H1 (cell line): Measurements from ENCODE around the gene EIPR1. TPM values are rescaled to one million over a fixed set of nuclear protein-coding genes. Genes with fewer than 3 reads are reported as not detected.

Experiments used
- CTCF ChIA-PET: fragments of 300-600 bp; sonication (Branson Sonifier 250); formaldehyde crosslinking; loops from one replicate; lab custom pipeline; 2021; ENCODE audit not compliant: partially characterized antibody; lab: Charles Lee
- POLR2A ChIA-PET: fragments of 300-600 bp; sonication (Branson Sonifier 250); formaldehyde crosslinking; loops from one replicate; lab custom pipeline; 2021; ENCODE audit warnings: inconsistent platforms; ENCODE audit not compliant: partially characterized antibody; lab: Charles Lee
- DNase-seq, 2 experiments: peaks; one replicate each; pipeline versions ENCODE4 v3.0.0 to v3.0.0-alpha.2; 2010 to 2022; ENCODE audit warnings: low spot score in 2 of 2, low read depth in 1 of 2, mixed read lengths in 1 of 2
- FAIRE-seq: peaks from 2 replicates; lab custom pipeline; 2011; peaks lifted over from hg19 to GRCh38; lab: Jason Lieb, UNC
- H2AFZ ChIP-seq: 2 replicates; pipeline ENCODE4 v1.8.1; 2012; ENCODE audit warnings: low read length, inconsistent platforms
- H2AK5ac ChIP-seq: 2 replicates; pipeline ENCODE4 v1.6.1; 2013; ENCODE audit warnings: low read depth, low read length
- H2BK120ac ChIP-seq: replicated peaks from 2 replicates; pipeline ENCODE3; 2013; ENCODE audit warnings: low read depth, low read length, inconsistent platforms
- H2BK12ac ChIP-seq: 2 replicates; pipeline ENCODE4 v1.6.1; 2013; ENCODE audit warnings: low read depth, low read length
- H2BK15ac ChIP-seq: 2 replicates; pipeline ENCODE4 v1.6.1; 2013; ENCODE audit warnings: low read length
- H2BK20ac ChIP-seq: 2 replicates; pipeline ENCODE4 v1.6.1; 2013; ENCODE audit warnings: low read length
- H2BK5ac ChIP-seq: 2 replicates; pipeline ENCODE4 v1.6.1; 2013; ENCODE audit warnings: low read depth, low read length
- H3K14ac ChIP-seq: 2 replicates; pipeline ENCODE4 v1.6.1; 2013; ENCODE audit warnings: inconsistent platforms; ENCODE audit not compliant: insufficient read length
- H3K18ac ChIP-seq: 2 replicates; pipeline ENCODE4 v1.6.1; 2013; ENCODE audit warnings: low read length; ENCODE audit errors: extremely low read depth
- H3K23ac ChIP-seq: 2 replicates; pipeline ENCODE4 v1.6.1; 2013; ENCODE audit warnings: inconsistent platforms; ENCODE audit not compliant: insufficient read length
- H3K23me2 ChIP-seq: 2 replicates; pipeline ENCODE4 v1.6.1; 2013; ENCODE audit warnings: low read depth, low read length
- H3K27ac ChIP-seq: 2 replicates; pipeline ENCODE4 v1.6.1; 2011; ENCODE audit warnings: low read depth, low read length, inconsistent platforms
- H3K27me3 ChIP-seq, 4 experiments: replicated peaks in 1 of 4; 1 replicate in 1 of 4; 2 replicates in 3 of 4; pipeline versions ENCODE4 v1.6.1 to v1.8.1; 2011 to 2013; ENCODE audit warnings: low read length in 3 of 4, mild to moderate bottlenecking in 3 of 4, inconsistent platforms in 2 of 4, mixed read lengths in 2 of 4, moderate library complexity in 1 of 4; ENCODE audit not compliant: control insufficient read depth in 3 of 4, insufficient read depth in 3 of 4; ENCODE audit errors: extremely low read depth in 1 of 4
- H3K36me3 ChIP-seq, 4 experiments: 2 replicates each; pipeline versions ENCODE4 v1.6.1 to v1.8.1; 2011 to 2013; ENCODE audit warnings: mild to moderate bottlenecking in 4 of 4, low read length in 3 of 4, moderate library complexity in 2 of 4, control low read depth in 1 of 4, inconsistent platforms in 1 of 4; ENCODE audit not compliant: insufficient read depth in 4 of 4, control insufficient read depth in 2 of 4
- H3K4ac ChIP-seq: replicated peaks from 2 replicates; pipeline ENCODE3; 2013; ENCODE audit warnings: low read length, low read depth, mixed read lengths, inconsistent platforms; ENCODE audit not compliant: insufficient read length
- H3K4me1 ChIP-seq, 4 experiments: replicated peaks in 1 of 4; 1 replicate in 1 of 4; 2 replicates in 3 of 4; pipeline versions ENCODE4 v1.6.1 to v1.8.1; 2011 to 2013; ENCODE audit warnings: low read length in 3 of 4, inconsistent platforms in 2 of 4, mixed read lengths in 1 of 4; ENCODE audit not compliant: insufficient read depth in 4 of 4, control insufficient read depth in 3 of 4
- H3K4me2 ChIP-seq, 2 experiments: 2 replicates each; pipeline versions ENCODE4 v1.6.1 to v1.8.1; 2011 to 2013; ENCODE audit warnings: low read depth in 2 of 2, low read length in 2 of 2, control low read depth in 1 of 2, inconsistent platforms in 1 of 2, mild to moderate bottlenecking in 1 of 2; ENCODE audit not compliant: insufficient read depth in 1 of 2
- H3K4me3 ChIP-seq, 4 experiments: fragments of 200-600, 300-600 bp in 1 of 4; sonication (generic), shearing (Covaris generic), sonication (Bioruptor Twin) in 1 of 4; 2 replicates each; pipeline versions ENCODE4 v1.5.1 to v1.8.1; 2011 to 2016; ENCODE audit warnings: low read length in 4 of 4, low read depth in 3 of 4, control low read depth in 2 of 4, inconsistent platforms in 2 of 4, mild to moderate bottlenecking in 2 of 4, mixed read lengths in 1 of 4, moderate library complexity in 1 of 4; ENCODE audit not compliant: insufficient read depth in 2 of 4; ENCODE audit errors: extremely low read depth in 1 of 4
- H3K56ac ChIP-seq: replicated peaks from 2 replicates; pipeline ENCODE3; 2013; ENCODE audit warnings: low read depth, mild to moderate bottlenecking, mixed read lengths, low read length, inconsistent platforms; ENCODE audit not compliant: insufficient read length
- H3K79me1 ChIP-seq: 2 replicates; pipeline ENCODE4 v1.6.1; 2013; ENCODE audit warnings: low read depth, low read length, control low read depth
- H3K79me2 ChIP-seq, 2 experiments: 2 replicates each; pipeline versions ENCODE4 v1.6.1 to v1.8.1; 2012 to 2013; ENCODE audit warnings: low read length in 2 of 2, mild to moderate bottlenecking in 2 of 2, inconsistent platforms in 1 of 2; ENCODE audit not compliant: insufficient read depth in 2 of 2, control insufficient read depth in 1 of 2
- H3K9ac ChIP-seq, 4 experiments: replicated peaks in 1 of 4; 1 replicate in 1 of 4; 2 replicates in 3 of 4; pipeline versions ENCODE4 v1.6.1 to v1.8.1; 2011 to 2013; ENCODE audit warnings: low read depth in 3 of 4, low read length in 3 of 4, control low read depth in 2 of 4, mild to moderate bottlenecking in 2 of 4, moderate library complexity in 2 of 4, inconsistent platforms in 1 of 4; ENCODE audit errors: extremely low read depth in 1 of 4
- H3K9me3 ChIP-seq, 2 experiments: 2 replicates each; pipeline versions ENCODE4 v1.6.1 to v1.8.1; 2012 to 2013; ENCODE audit warnings: mild to moderate bottlenecking in 2 of 2, moderate library complexity in 2 of 2, control low read depth in 1 of 2, inconsistent platforms in 1 of 2, low read depth in 1 of 2, low read length in 1 of 2, mixed read lengths in 1 of 2; ENCODE audit not compliant: insufficient read depth in 2 of 2
- H4K20me1 ChIP-seq, 2 experiments: replicated peaks in 1 of 2; 2 replicates each; pipeline versions ENCODE3 to v1.8.1; 2011 to 2013; ENCODE audit warnings: inconsistent platforms in 2 of 2, low read length in 2 of 2, mild to moderate bottlenecking in 1 of 2; ENCODE audit not compliant: insufficient read depth in 2 of 2, control insufficient read depth in 1 of 2
- H4K5ac ChIP-seq: 2 replicates; pipeline ENCODE4 v1.6.1; 2013; ENCODE audit warnings: low read length, low read depth, mixed read lengths, inconsistent platforms; ENCODE audit not compliant: insufficient read length
- H4K8ac ChIP-seq: 2 replicates; pipeline ENCODE4 v1.8.0; 2013; ENCODE audit warnings: mild to moderate bottlenecking, moderate library complexity, low read length, inconsistent platforms; ENCODE audit not compliant: insufficient read depth; ENCODE audit errors: extremely low read depth
- H4K91ac ChIP-seq: replicated peaks from 2 replicates; pipeline ENCODE3; 2013; ENCODE audit warnings: low read length, mixed read lengths, inconsistent platforms; ENCODE audit not compliant: insufficient read length
- CEBPB ChIP-seq: IDR thresholded peaks from 2 replicates; pipeline ENCODE4 v1.6.1; 2012; ENCODE audit warnings: low read depth, low read length
- CHD1 ChIP-seq: IDR thresholded peaks from 2 replicates; pipeline ENCODE4 v1.6.1; 2012; ENCODE audit warnings: low read depth, low read length, improper control_type of control experiment
- EZH2 ChIP-seq: fragments of 200-600 bp; sonication (generic); IDR thresholded peaks from 2 replicates; pipeline ENCODE4 v1.7.1; 2012; ENCODE audit warnings: low read depth, mild to moderate bottlenecking, moderate library complexity, low read length, inconsistent platforms; ENCODE audit not compliant: severe bottlenecking
- NANOG ChIP-seq: IDR thresholded peaks from 2 replicates; pipeline ENCODE4 v1.6.1; 2011; ENCODE audit warnings: low read length, low read depth, mild to moderate bottlenecking, inconsistent platforms; ENCODE audit not compliant: insufficient read depth, poor library complexity, severe bottlenecking
- WGBS, 2 experiments: shearing (Covaris generic) in 1 of 2; methylation state at CpG; one replicate each; pipeline versions ENCODE4 v1.1.6 to v1.1.7; 2013 to 2015; ENCODE audit warnings: low lambda C conversion rate in 2 of 2, mixed read lengths in 2 of 2, inconsistent platforms in 1 of 2, low coverage in 1 of 2, missing lambda C conversion rate in 1 of 2; ENCODE audit not compliant: insufficient replicate concordance in 2 of 2, insufficient coverage in 1 of 2, insufficient read length in 1 of 2; ENCODE audit errors: extremely low coverage in 1 of 2, missing lambda C conversion rate in 1 of 2; 5-methylcytosine and 5-hydroxymethylcytosine counted together
- polyA plus RNA-seq, 7 experiments: library from polyadenylated mRNA; depleted of rRNA in 3 of 7; stranded (reverse) in 5 of 7; unstranded in 2 of 7; fragments of >200 nt in 5 of 7; fragments of 200-250 nt in 2 of 7; gene quantifications; 1 replicate in 5 of 7; 2 replicates in 1 of 7; 4 replicates in 1 of 7; pipeline versions ENCODE4 v1.2.1 to v1.2.3, GENCODE V29; 2011 to 2013; ENCODE audit warnings: missing spikeins in 2 of 7, mixed read lengths in 2 of 7
- total RNA-seq: library from RNA; stranded (reverse); fragmentation: NEBNext Ultra II Directional; extraction: Animal tissue kit (Norgen Biotek cat#: 25700); gene quantifications from 2 replicates; pipeline ENCODE4 v1.2.1, GENCODE V29; 2021

The EIPR1 gene
- total and polyA plus RNA-seq, 2 of the 8 experiments (the other 6 are each of a cell fraction or from before 2014, with no cell fraction given), result 26.3 to 56.4 TPM

GRCh38 chr2:3326182-3326537, 51.5 kb downstream of the EIPR1 start:
- Histone ChIP-seq H3K23me2 (no peaks in the 10 kb centered on the region), H2AFZ (no peak overlapping the region), H3K9me3 (no peaks in the 10 kb centered on the region), H3K4ac (no peak overlapping the region), H3K23ac (no peak overlapping the region), H2BK15ac (no peak overlapping the region), H3K4me2 (no peak overlapping the region), H3K27me3 (no peaks in the 10 kb centered on the region), H3K27ac (no peak overlapping the region), H3K14ac (no peak overlapping the region), H2BK20ac (no peak overlapping the region), H3K4me3 (no peak overlapping the region), H3K79me1 (peaks cover 12% of the 10 kb centered on the region), H4K91ac (no peak overlapping the region), H2AK5ac (no peak overlapping the region), H3K18ac (no peak overlapping the region), H4K5ac (no peak overlapping the region), H3K4me1 (peaks cover 0 to 6% (median 1%) of the 10 kb centered on the region in 4 experiments; a peak in 3 of 7 replicates), H3K36me3 (peaks cover 3 to 9% (median 7%) of the 10 kb centered on the region in 4 experiments; a peak in 7 of 8 replicates), H3K56ac (no peak overlapping the region), H4K8ac (no peak overlapping the region), H2BK12ac (no peak overlapping the region), H2BK5ac (no peak overlapping the region), H2BK120ac (no peak overlapping the region), H4K20me1 (peaks cover 3 to 7% of the 10 kb centered on the region in 2 experiments), H3K79me2 (no peaks in the 10 kb centered on the region; a peak in 1 of 4 replicates), H3K9ac (no peak overlapping the region)
- TF ChIP-seq NANOG, result no peak
- TF ChIP-seq CHD1, result no peak
- TF ChIP-seq EZH2, result no peak
- TF ChIP-seq CEBPB, result no peak
- ChIA-PET POLR2A (interaction anchor here (1.2 kb wide), 1 partner anchor 9 kb away, joined by 4 read pairs; no protein-coding TSS in a partner anchor), CTCF (interaction anchor here (0.9 kb wide), 1 partner anchor 136 kb away, joined by 3 read pairs; no protein-coding TSS in a partner anchor)
- WGBS, 2 experiments, result 85% methylated on average over 7 of the region's 7 CpGs; no CpG with 5 or more reads in 1 of the 2 experiments
- no peak for FAIRE-seq
- DNase-seq, result no peak
